ENCODE measurements around the gene FBXO30. TPM values are rescaled to one million over a fixed set of nuclear protein-coding genes. Genes with fewer than 3 reads are reported as not detected.

Gene FBXO30
- total and polyA plus RNA-seq, 9 of the 15 experiments (the other 6 are each of a cell fraction or from before 2014, with no cell fraction given), result 3.6 to 12.8 (median 7.1) TPM

- no peak for TF ChIP-seq HOMEZ (CRISPR knock-in tag; IDR thresholded peaks at IDR 0.05)
- no peak for TF ChIP-seq BDP1 (IDR thresholded peaks at IDR 0.05; ENCODE audit: insufficient read depth, insufficient read length)
- no peak for TF ChIP-seq RNF219 (CRISPR knock-in tag; IDR thresholded peaks at IDR 0.05)
- TF ChIP-seq NCOA2 (IDR thresholded peaks at IDR 0.05; ENCODE audit: partially characterized antibody in 2 of 2), result peak in 1 of 2 experiments; percentile 27
- TF ChIP-seq LARP7 (IDR thresholded peaks at IDR 0.05), result no peak
- TF ChIP-seq CHD7 (IDR thresholded peaks at IDR 0.05; ENCODE audit: low read depth, low read length), result no peak
- no peak for TF ChIP-seq STAT6 (CRISPR knock-in tag; IDR thresholded peaks at IDR 0.05)
Measured at GRCh38 chr6:145749632-145750031, 65.0 kb downstream of the FBXO30 start (continued).

Measured in K562 (cell line).